Right lobe of liver (tissue), 6 donors: Measurements from ENCODE around the gene FILIP1. TPM values are rescaled to one million over a fixed set of nuclear protein-coding genes. Genes with fewer than 3 reads are reported as not detected.

ENCODE experiments used
- ATAC-seq, 4 donors: fragments of 200-7000 bp; cut with Tn5 transposase; one replicate each; pipeline ENCODE4 v1.9.1; 2020; ENCODE audit warnings: mild to moderate bottlenecking in 4 of 4, moderate library complexity in 4 of 4
- DNase-seq, 3 donors: peaks; one replicate each; pipeline ENCODE4 v3.0.0-alpha.2; 2020
- H3K27ac ChIP-seq, 3 donors: fragments of 200-600 bp; one replicate each; pipeline ENCODE4 v1.8.0; 2022
- H3K27me3 ChIP-seq, 2 donors: fragments of 200-600 bp; one replicate each; pipeline ENCODE4 v1.8.0; 2022
- H3K36me3 ChIP-seq, 4 donors: fragments of 200-600 bp; sonication (generic) in 1 of 4; one replicate each; pipeline versions ENCODE4 v1.5.1 to v1.8.0; 2017 to 2022; ENCODE audit warnings: control low read depth in 1 of 4
- H3K4me1 ChIP-seq, 4 donors: fragments of 200-600 bp; sonication (generic) in 1 of 4; one replicate each; pipeline versions ENCODE4 v1.5.1 to v1.8.0; 2017 to 2022; ENCODE audit warnings: control low read depth in 1 of 4
- H3K4me3 ChIP-seq, 3 donors: fragments of 200-600 bp; one replicate each; pipeline ENCODE4 v1.8.0; 2022
- H3K9me3 ChIP-seq, 4 donors: fragments of 200-600 bp; sonication (generic) in 1 of 4; one replicate each; pipeline versions ENCODE4 v1.5.1 to v1.8.0; 2017 to 2022; ENCODE audit warnings: control low read depth in 1 of 4
- CTCF ChIP-seq, 4 donors: fragments of 200-600 bp in 3 of 4; fragments of 450-650 bp in 1 of 4; IDR thresholded peaks; one replicate each; pipeline versions ENCODE4 v1.5.1 to v1.8.0; 2016 to 2022; ENCODE audit warnings: antibody characterized with exemption in 4 of 4, mild to moderate bottlenecking in 2 of 4
- POLR2A ChIP-seq: fragments of 450-650 bp; IDR thresholded peaks from one replicate; pipeline ENCODE4 v1.6.1; 2017; ENCODE audit warnings: antibody characterized with exemption, mild to moderate bottlenecking
- WGBS: methylation state at CpG from one replicate; pipeline ENCODE4 v1.1.6; 2018; ENCODE audit warnings: low coverage, low lambda C conversion rate; ENCODE audit not compliant: insufficient coverage; ENCODE audit errors: missing lambda C conversion rate; 5-methylcytosine and 5-hydroxymethylcytosine counted together
- intact Hi-C, 2 donors: fragments of 100-400 bp; cut with DNase I; formaldehyde crosslinking; loops; one replicate each; pipeline versions ENCODE4 v1.11.2 to v1.14.1; 2022
- total RNA-seq, 6 experiments: library from RNA; depleted of rRNA in 2 of 6; stranded (reverse); fragments of >200 nt in 2 of 6; fragmentation: NEBNext Ultra II Directional in 3 of 6; extraction: Animal tissue kit (Norgen Biotek cat#: 25700) in 3 of 6; gene quantifications; one replicate each; pipeline versions ENCODE4 v1.1.0 to v1.2.4, GENCODE V29; 2016 to 2023
- donor health status: DM: no; HTN: yes; CAD: no.
- donor health status: DM: no; HTN: no; CAD: no.
- donor health status: DM: no; HTN: no; CAD: no.
- donor health status: DM: no; HTN: yes; CAD: no.
- donor health status: DM: no; HTN: yes; CAD: no.

The FILIP1 gene
- total RNA-seq, 6 experiments from 2014 or later = 0.95 to 2.2 (median 1.6) TPM

DNA sequence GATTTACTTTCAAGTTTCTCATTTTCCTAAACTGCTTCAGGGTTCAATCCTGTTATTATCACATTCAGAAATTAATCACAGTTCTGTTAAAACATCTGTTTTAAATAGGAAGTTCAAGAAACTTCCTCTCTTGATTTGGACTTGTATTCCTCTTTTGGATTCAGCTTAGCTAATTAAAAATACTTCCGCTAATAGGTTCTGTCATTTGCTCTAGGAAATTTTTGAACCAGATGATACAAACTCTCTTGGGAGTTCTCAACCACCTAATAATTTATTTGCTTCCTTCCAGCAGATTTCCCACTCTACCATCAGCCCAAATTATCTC is 193.1 kb downstream of the FILIP1 start:
- intact Hi-C loops = no loop called here
- peak overlapping the region in 1 of 3 donors; percentile 10 for H3K27ac ChIP-seq
- H3K4me1 ChIP-seq = peaks cover 0 to 4% (median 0%) of the 10 kb centered on the region in 4 donors
- no peak for TF ChIP-seq CTCF (IDR thresholded peaks at IDR 0.05)
- no peak for TF ChIP-seq POLR2A
- DNase-seq (no peak), ATAC-seq (peak in 2 of 4 donors; percentile 11 to 34)
- H3K27me3 ChIP-seq = no peaks in the 10 kb centered on the region
- no peaks in the 10 kb centered on the region for H3K9me3 ChIP-seq
- no peaks in the 10 kb centered on the region for H3K36me3 ChIP-seq
- H3K4me3 ChIP-seq = no peak overlapping the region
- 5% methylated on average over 1 of the region's 1 CpG for WGBS

- H3K9me3 ChIP-seq = no peaks in the 10 kb centered on the region
- no peaks in the 10 kb centered on the region for H3K36me3 ChIP-seq
- H3K27me3 ChIP-seq = no peaks in the 10 kb centered on the region
- peak overlapping the region in 1 of 3 donors; percentile 10 for H3K27ac ChIP-seq
- TF ChIP-seq CTCF (IDR thresholded peaks at IDR 0.05) (no peak), POLR2A (no peak)
- 50% methylated on average over 2 of the region's 2 CpGs for WGBS
- no peak for DNase-seq
- H3K4me3 ChIP-seq = no peak overlapping the region
- peak in 1 of 4 donors; percentile 12 for ATAC-seq
- peaks cover 0 to 4% (median 0%) of the 10 kb centered on the region in 4 donors for H3K4me1 ChIP-seq
- intact Hi-C loops = no loop called here
Observed at GRCh38 chr6:75299801-75300530, 193.6 kb downstream of the FILIP1 start.

DNA sequence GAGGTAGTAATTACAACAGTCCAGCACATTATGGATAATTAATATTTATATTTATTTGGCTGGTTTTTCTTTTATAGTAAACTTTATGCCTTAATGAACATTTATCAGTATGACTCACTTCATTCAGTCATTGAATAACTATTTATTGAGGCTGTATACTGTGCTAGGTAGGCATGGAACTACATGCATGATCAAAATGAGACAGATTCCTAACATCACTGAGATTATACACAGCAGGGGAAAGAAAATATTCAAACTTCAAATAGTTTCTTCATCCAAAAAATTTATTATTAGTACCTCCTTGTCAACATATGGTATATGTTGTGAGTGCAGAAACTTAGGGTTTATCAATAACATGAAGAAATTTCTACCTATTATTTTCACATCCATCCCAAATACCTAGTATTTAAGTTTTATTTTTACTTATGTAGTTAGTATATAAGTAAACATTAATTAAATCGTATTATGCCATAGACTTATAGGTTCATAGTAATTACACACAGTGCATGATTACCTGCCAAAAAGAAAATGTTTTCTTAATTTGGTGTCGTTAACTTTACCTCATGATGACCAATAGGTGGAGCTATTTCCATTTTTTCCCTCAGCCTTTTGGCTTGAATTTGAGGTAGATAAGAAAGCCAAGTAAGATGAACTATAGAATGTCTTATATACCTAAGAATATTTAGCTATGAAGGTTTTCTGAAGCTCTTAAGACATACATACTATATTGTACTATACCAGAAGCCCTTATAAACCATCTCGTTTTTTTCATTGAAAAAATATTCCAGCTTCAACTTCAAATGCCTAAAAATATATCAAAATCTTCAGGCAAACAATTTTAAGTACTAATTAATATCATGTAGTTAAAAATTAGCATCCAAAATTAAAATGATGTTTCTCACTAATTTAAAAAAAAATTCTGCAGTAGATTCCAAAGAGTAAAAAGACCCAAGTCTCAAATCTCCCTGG is 196.5 kb downstream of the FILIP1 start:
- DNase-seq (no peak), ATAC-seq (peak; percentile 54 to 80 (median 75))
- Histone ChIP-seq H3K27me3 (no peaks in the 10 kb centered on the region), H3K4me1 (peaks cover 0 to 4% (median 0%) of the 10 kb centered on the region in 4 donors), H3K9me3 (no peaks in the 10 kb centered on the region), H3K27ac (no peak overlapping the region), H3K36me3 (no peaks in the 10 kb centered on the region), H3K4me3 (no peak overlapping the region)
- WGBS = 6% methylated on average over 3 of the region's 3 CpGs
- intact Hi-C loops = no loop called here
- TF ChIP-seq POLR2A (no peak), CTCF (IDR thresholded peaks at IDR 0.05) (peak; percentile 55 to 78 (median 75))

DNA sequence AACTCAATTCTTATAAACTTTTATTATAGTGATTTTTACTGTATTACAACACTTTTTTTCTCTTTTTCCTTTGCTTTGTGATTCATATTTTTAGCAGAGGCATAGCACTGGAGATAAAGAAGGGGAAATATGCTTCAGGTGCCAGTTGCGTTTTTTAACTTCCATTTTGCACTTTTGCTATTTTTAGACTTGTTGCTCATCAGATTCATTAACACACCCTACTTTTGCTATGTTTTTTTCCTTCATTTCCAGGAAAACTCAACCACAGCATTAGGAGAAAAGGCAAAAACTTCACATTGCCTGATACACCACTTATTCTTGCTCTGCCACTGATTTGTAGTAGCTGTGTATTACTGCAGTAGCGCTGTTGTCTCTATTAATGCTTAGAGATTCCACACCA is 201.0 kb downstream of the FILIP1 start:
- Histone ChIP-seq H3K9me3 (no peaks in the 10 kb centered on the region), H3K36me3 (no peaks in the 10 kb centered on the region), H3K4me1 (no peaks in the 10 kb centered on the region), H3K4me3 (no peak overlapping the region), H3K27ac (no peak overlapping the region), H3K27me3 (no peaks in the 10 kb centered on the region)
- ATAC-seq (no peak), DNase-seq (no peak)
- 86% methylated on average over 2 of the region's 2 CpGs for WGBS
- TF ChIP-seq POLR2A (no peak), CTCF (IDR thresholded peaks at IDR 0.05) (no peak)
- intact Hi-C loops = no loop called here
